Sigmoid colon (tissue), 7 donors: ENCODE measurements around the gene TMED7. TPM values are rescaled to one million over a fixed set of nuclear protein-coding genes. Genes with fewer than 3 reads are reported as not detected.
"Not testable (repeated sequence)": the region's sequence is repeated elsewhere in the genome, so short reads cannot be mapped to it uniquely, and the experiment has no call there.

Experiments
- DNase-seq: peaks from one replicate; pipeline ENCODE4 v3.0.0-alpha.2; 2019
- H3K27ac ChIP-seq, 4 donors: fragments of 200-600 bp; sonication (generic); one replicate each; pipeline ENCODE4 v1.5.1; 2016 to 2019; ENCODE audit warnings: mild to moderate bottlenecking in 1 of 4
- H3K27me3 ChIP-seq, 3 donors: fragments of 200-600 bp; sonication (generic); one replicate each; pipeline ENCODE4 v1.5.1; 2019; ENCODE audit warnings: mild to moderate bottlenecking in 1 of 3
- H3K36me3 ChIP-seq, 4 donors: fragments of 200-600 bp; sonication (generic); one replicate each; pipeline ENCODE4 v1.5.1; 2016 to 2019
- H3K4me1 ChIP-seq, 4 donors: fragments of 200-600 bp; sonication (generic); one replicate each; pipeline ENCODE4 v1.5.1; 2017 to 2019
- H3K4me3 ChIP-seq, 4 donors: fragments of 200-600 bp; sonication (generic); one replicate each; pipeline ENCODE4 v1.5.1; 2017 to 2019; ENCODE audit warnings: mild to moderate bottlenecking in 2 of 4, moderate library complexity in 1 of 4
- H3K9me3 ChIP-seq, 4 donors: fragments of 200-600 bp in 3 of 4; sonication (generic) in 3 of 4; one replicate each; pipeline versions ENCODE4 v1.5.1 to v1.6.1; 2013 to 2019
- EP300 ChIP-seq, 4 donors: sonication (generic); formaldehyde crosslinking; IDR thresholded peaks; one replicate each; pipeline ENCODE4 v1.6.1; 2017; ENCODE audit warnings: antibody characterized with exemption in 4 of 4
- POLR2A ChIP-seq, 2 donors: fragments of 450-650 bp; IDR thresholded peaks; one replicate each; pipeline ENCODE4 v1.6.1; 2016; ENCODE audit warnings: antibody characterized with exemption in 2 of 2, mild to moderate bottlenecking in 2 of 2, moderate library complexity in 2 of 2
- POLR2AphosphoS5 ChIP-seq, 4 donors: sonication (generic); formaldehyde crosslinking; IDR thresholded peaks; one replicate each; pipeline ENCODE4 v1.6.1; 2017; ENCODE audit warnings: antibody characterized with exemption in 4 of 4
- WGBS, 2 donors: extraction: QIAGEN DNeasy Blood & Tissue Kit; methylation state at CpG; one replicate each; pipeline ENCODE4 v1.1.7; 2013; 5-methylcytosine and 5-hydroxymethylcytosine counted together
- intact Hi-C: fragments of 100-400 bp; cut with DNase I; formaldehyde crosslinking; loops from one replicate; pipeline ENCODE4 v1.15.1; 2023
- polyA plus RNA-seq, 3 donors: library from polyadenylated mRNA; stranded (reverse); fragments of 200-250 nt; gene quantifications; one replicate each; pipeline ENCODE4 v1.2.3, GENCODE V29; 2013
- total RNA-seq, 4 donors: library from RNA; depleted of rRNA; stranded (reverse); fragments of >200 nt; gene quantifications; one replicate each; pipeline ENCODE4 v1.1.0, GENCODE V29; 2016
- TF ChIP-seq, protein P1 (sequence below), 4 experiments: fragments of 450-650 bp in 3 of 4; fragments of 200-600 bp in 1 of 4; IDR thresholded peaks; one replicate each; pipeline ENCODE4 v1.5.1; 2016 to 2019; ENCODE audit warnings: antibody characterized with exemption in 4 of 4, mild to moderate bottlenecking in 3 of 4, moderate library complexity in 2 of 4
- donor health status: healthy with polysubstance abuse.
- donor health status: Bipolar disorder and iron deficiency.
- donor health status: healthy.

TMED7 gene
- total and polyA plus RNA-seq, 7 donors: 10.8 to 104 (median 80.8) TPM

DNA sequence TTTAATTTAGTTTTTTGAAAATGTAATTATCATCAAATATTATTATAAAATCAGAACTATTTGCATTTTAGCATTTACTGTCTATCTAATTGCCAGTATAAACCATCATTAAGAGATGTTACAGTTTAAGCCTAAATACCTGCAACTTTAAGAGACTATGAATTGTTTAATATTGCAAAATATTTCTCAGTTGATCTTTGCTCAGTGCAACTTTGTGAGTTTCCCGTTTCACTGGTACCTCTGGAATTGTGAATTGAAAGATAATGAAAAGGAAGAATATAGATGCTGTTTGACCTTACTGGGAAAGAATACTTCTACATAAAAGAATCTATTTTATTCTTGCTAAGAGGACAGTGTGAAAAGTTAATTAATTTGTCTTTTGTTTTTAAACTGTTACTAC lies 30.2 kb upstream of the TMED7 start:
- no peak for TF ChIP-seq EP300 (IDR thresholded peaks at IDR 0.05)
- TF ChIP-seq POLR2AphosphoS5 (IDR thresholded peaks at IDR 0.05): no peak
- TF ChIP-seq, protein P1, sequence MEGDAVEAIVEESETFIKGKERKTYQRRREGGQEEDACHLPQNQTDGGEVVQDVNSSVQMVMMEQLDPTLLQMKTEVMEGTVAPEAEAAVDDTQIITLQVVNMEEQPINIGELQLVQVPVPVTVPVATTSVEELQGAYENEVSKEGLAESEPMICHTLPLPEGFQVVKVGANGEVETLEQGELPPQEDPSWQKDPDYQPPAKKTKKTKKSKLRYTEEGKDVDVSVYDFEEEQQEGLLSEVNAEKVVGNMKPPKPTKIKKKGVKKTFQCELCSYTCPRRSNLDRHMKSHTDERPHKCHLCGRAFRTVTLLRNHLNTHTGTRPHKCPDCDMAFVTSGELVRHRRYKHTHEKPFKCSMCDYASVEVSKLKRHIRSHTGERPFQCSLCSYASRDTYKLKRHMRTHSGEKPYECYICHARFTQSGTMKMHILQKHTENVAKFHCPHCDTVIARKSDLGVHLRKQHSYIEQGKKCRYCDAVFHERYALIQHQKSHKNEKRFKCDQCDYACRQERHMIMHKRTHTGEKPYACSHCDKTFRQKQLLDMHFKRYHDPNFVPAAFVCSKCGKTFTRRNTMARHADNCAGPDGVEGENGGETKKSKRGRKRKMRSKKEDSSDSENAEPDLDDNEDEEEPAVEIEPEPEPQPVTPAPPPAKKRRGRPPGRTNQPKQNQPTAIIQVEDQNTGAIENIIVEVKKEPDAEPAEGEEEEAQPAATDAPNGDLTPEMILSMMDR (IDR thresholded peaks at IDR 0.05): no peak
- no peak for TF ChIP-seq POLR2A (IDR thresholded peaks at IDR 0.05)
- no peaks in the 10 kb centered on the region for H3K27me3 ChIP-seq
- H3K27ac ChIP-seq: no peak overlapping the region
- intact Hi-C loops: no loop called here
- 18 to 73% methylated on average over 1 of the region's 1 CpG for WGBS, 2 donors
- no peaks in the 10 kb centered on the region for H3K9me3 ChIP-seq
- H3K4me3 ChIP-seq: no peak overlapping the region
- H3K4me1 ChIP-seq: no peaks in the 10 kb centered on the region
- no peak for DNase-seq
- no peaks in the 10 kb centered on the region for H3K36me3 ChIP-seq

DNA sequence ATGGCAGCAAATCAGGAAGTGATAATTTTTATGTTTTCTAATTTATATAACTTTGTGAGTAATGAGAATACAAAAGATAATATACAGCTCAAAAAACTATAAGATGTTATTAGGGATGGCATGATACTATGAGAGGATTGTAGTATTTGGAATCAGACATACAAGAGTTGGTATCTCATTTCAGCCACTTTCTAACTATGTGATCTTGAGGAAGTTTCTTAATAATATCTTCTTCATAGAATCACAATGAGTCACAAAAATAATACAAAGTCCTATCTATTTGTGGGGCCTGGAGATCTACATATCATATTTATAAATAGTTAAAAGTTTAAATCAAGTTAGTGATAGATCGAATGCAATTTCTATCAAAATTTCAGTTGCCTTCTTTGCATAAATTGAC lies 23.7 kb upstream of the TMED7 start:
- no peak for TF ChIP-seq POLR2A (IDR thresholded peaks at IDR 0.05)
- TF ChIP-seq EP300 (IDR thresholded peaks at IDR 0.05): no peak
- no peak for TF ChIP-seq POLR2AphosphoS5 (IDR thresholded peaks at IDR 0.05)
- TF ChIP-seq, protein P1 (IDR thresholded peaks at IDR 0.05): no peak
- no peaks in the 10 kb centered on the region for H3K9me3 ChIP-seq
- DNase-seq: no peak
- WGBS, 2 donors: 97 to 98% methylated on average over 1 of the region's 1 CpG
- H3K4me1 ChIP-seq: no peaks in the 10 kb centered on the region
- no peak overlapping the region for H3K27ac ChIP-seq
- H3K4me3 ChIP-seq: no peak overlapping the region
- intact Hi-C loops: no loop called here
- no peaks in the 10 kb centered on the region for H3K36me3 ChIP-seq
- no peaks in the 10 kb centered on the region for H3K27me3 ChIP-seq

DNA sequence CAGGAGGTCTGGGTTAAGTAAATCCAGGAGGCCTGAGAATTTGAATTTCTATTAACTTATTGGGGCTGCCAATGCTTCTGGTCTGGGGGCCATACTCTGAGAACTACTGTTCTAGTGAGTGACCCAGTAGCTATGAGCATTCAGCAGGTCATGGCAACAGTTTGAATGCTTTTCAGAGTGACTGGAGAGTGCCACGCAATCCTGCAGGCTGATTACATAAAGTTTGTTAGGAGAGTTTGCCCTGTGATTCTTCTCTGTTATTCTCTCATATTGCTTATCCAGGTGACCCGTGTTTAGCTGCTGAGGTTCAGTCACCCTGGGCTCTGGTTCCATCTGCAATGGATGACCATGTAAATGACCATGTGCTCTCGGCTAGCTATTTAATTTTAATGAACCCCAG lies 22.2 kb upstream of the TMED7 start:
- no peak for TF ChIP-seq POLR2A (IDR thresholded peaks at IDR 0.05)
- TF ChIP-seq, protein P1 (IDR thresholded peaks at IDR 0.05): no peak
- no peaks in the 10 kb centered on the region for H3K4me1 ChIP-seq
- WGBS, 2 donors: 71 to 77% methylated on average over 3 of the region's 3 CpGs
- DNase-seq: no peak
- no peak overlapping the region for H3K27ac ChIP-seq
- H3K36me3 ChIP-seq: no peaks in the 10 kb centered on the region
- H3K9me3 ChIP-seq: no peaks in the 10 kb centered on the region
- no peak overlapping the region for H3K4me3 ChIP-seq
- no peaks in the 10 kb centered on the region for H3K27me3 ChIP-seq
- intact Hi-C loops: no loop called here

DNA sequence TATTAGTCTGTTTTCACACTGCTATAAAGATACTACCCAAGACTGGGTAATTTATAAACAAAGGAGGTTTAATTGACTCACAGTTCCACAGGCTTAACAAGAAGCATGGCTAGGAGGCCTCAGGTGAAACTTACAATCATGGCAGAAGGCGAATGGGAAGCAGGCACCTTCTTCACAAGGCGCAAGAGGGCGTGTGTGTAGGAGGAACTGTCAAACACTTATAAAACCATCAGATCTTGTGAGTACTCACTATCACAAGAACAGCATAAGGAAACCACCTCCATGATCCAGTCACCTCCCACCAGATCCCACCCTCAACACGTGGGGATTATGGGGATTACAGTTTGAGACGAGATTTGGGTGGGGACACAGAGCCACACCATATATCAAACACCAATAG lies 19.6 kb upstream of the TMED7 start:
- DNase-seq, H3K4me1 ChIP-seq, intact Hi-C loops, H3K27me3 ChIP-seq, H3K36me3 ChIP-seq, H3K9me3 ChIP-seq, H3K4me3 ChIP-seq, H3K27ac ChIP-seq: not testable (repeated sequence)
- WGBS, 2 donors: 74% methylated on average over 5 of the region's 5 CpGs

DNA sequence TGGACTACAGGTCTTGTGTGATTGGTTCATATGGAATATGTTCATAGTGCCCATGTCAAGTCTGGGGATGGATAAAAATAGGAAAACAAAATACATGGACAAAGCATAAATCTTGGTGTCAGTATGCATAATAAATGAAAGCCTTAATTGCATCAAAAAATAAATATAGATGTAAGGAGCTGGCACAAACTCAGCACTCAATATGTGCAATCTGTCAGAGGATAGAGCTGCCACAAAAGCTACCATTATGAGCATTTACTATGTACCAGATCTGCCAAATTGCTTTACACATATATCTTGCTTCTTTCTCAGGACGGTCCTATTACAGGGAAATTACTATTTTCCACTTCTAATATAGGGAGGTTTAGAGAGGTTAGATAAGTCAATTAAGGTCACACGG lies 18.2 kb upstream of the TMED7 start:
- intact Hi-C loops: no loop called here
- 88% methylated on average over 2 of the region's 2 CpGs for WGBS, 2 donors
- H3K9me3 ChIP-seq: no peaks in the 10 kb centered on the region
- no peaks in the 10 kb centered on the region for H3K27me3 ChIP-seq
- no peak for DNase-seq
- H3K4me1 ChIP-seq: no peaks in the 10 kb centered on the region
- H3K36me3 ChIP-seq: no peaks in the 10 kb centered on the region
- H3K4me3 ChIP-seq: no peak overlapping the region
- TF ChIP-seq, protein P1 (IDR thresholded peaks at IDR 0.05): no peak
- no peak for TF ChIP-seq EP300 (IDR thresholded peaks at IDR 0.05)
- TF ChIP-seq POLR2AphosphoS5 (IDR thresholded peaks at IDR 0.05): no peak
- H3K27ac ChIP-seq: no peak overlapping the region
